GM12878 (cell line): ENCODE data around the gene FNDC11. TPM values are rescaled to one million over a fixed set of nuclear protein-coding genes. Genes with fewer than 3 reads are reported as not detected.

Experiments
- ATAC-seq: fragments of 200-7000 bp; cut with Tn5 transposase; 3 replicates; pipeline ENCODE4 v1.9.1; 2020; ENCODE audit warnings: mild to moderate bottlenecking, moderate library complexity
- BruUV-seq: library from RNA; stranded (reverse); fragments of 400-500 nt; replicated peaks from 2 replicates; lab custom pipeline; 2021; lab: Mats Ljungman, UMichigan
- CTCF ChIA-PET: fragments of 300-600 bp; sonication (Branson Sonifier 250); formaldehyde crosslinking; extraction: SDS; loops from one replicate; lab custom pipeline; 2021; ENCODE audit warnings: inconsistent platforms; lab: Yijun Ruan, JAX
- POLR2A ChIA-PET: fragments of 350-600 bp; formaldehyde crosslinking; extraction: SDS; loops from one replicate; lab custom pipeline; 2021; ENCODE audit warnings: inconsistent platforms; lab: Charles Lee
- RAD21 ChIA-PET: fragments of 300-600 bp; sonication (Branson Sonifier 250); formaldehyde crosslinking; loops from one replicate; lab custom pipeline; 2023; ENCODE audit warnings: antibody characterized with exemption; ENCODE audit not compliant: unreplicated experiment; lab: Charles Lee
- SMC1A ChIA-PET: fragments of 300-600 bp; sonication (Branson Sonifier 250); formaldehyde crosslinking; loops from one replicate; lab custom pipeline; 2023; ENCODE audit not compliant: unreplicated experiment, uncharacterized antibody; lab: Charles Lee
- DNase-seq: peaks from one replicate; pipeline ENCODE4 v3.0.0-alpha.2; 2011; ENCODE audit warnings: low read depth, low spot score
- FAIRE-seq: peaks from 3 replicates; lab custom pipeline; 2011; peaks lifted over from hg19 to GRCh38; lab: Jason Lieb, UNC
- H2AFZ ChIP-seq: 2 replicates; pipeline ENCODE4 v1.6.0; 2011; ENCODE audit warnings: low read depth, low read length, control low read depth; ENCODE audit not compliant: control insufficient read depth
- H3K27ac ChIP-seq: 2 replicates; pipeline ENCODE4 v1.5.1; 2011; ENCODE audit warnings: control low read depth; ENCODE audit not compliant: control insufficient read depth, insufficient read depth
- H3K27me3 ChIP-seq, 2 experiments: replicated peaks in 1 of 2; 2 replicates each; pipeline versions ENCODE4 v1.6.0 to v1.6.1; 2011; ENCODE audit warnings: low read length in 1 of 2; ENCODE audit not compliant: control insufficient read depth in 2 of 2, insufficient read depth in 2 of 2
- H3K36me3 ChIP-seq, 2 experiments: 2 replicates each; pipeline ENCODE4 v1.5.1; 2011; ENCODE audit warnings: low read length in 1 of 2; ENCODE audit not compliant: control insufficient read depth in 2 of 2, insufficient read depth in 2 of 2
- H3K4me1 ChIP-seq: 2 replicates; pipeline ENCODE4 v1.6.1; 2011; ENCODE audit warnings: mild to moderate bottlenecking, low read length, moderate library complexity, mixed read lengths; ENCODE audit not compliant: control insufficient read depth, insufficient read depth
- H3K4me2 ChIP-seq: 2 replicates; pipeline ENCODE4 v1.6.0; 2011; ENCODE audit warnings: control low read depth; ENCODE audit not compliant: control insufficient read depth, insufficient read depth
- H3K4me3 ChIP-seq: fragments of 200-600 bp; sonication (generic); 2 replicates; pipeline ENCODE4 v1.5.1; 2016
- H3K79me2 ChIP-seq: 2 replicates; pipeline ENCODE4 v1.6.0; 2011; ENCODE audit warnings: low read length; ENCODE audit not compliant: control insufficient read depth, insufficient read depth
- H3K9ac ChIP-seq: 2 replicates; pipeline ENCODE4 v1.8.0; 2011; ENCODE audit warnings: low read length, control low read depth, mixed read lengths; ENCODE audit not compliant: control insufficient read depth, insufficient read depth
- H3K9me3 ChIP-seq: replicated peaks from 3 replicates; pipeline ENCODE4 v1.5.1; 2011; ENCODE audit warnings: mild to moderate bottlenecking, low read length; ENCODE audit not compliant: control insufficient read depth, insufficient read depth
- H4K20me1 ChIP-seq: 2 replicates; pipeline ENCODE4 v1.6.0; 2011; ENCODE audit not compliant: control insufficient read depth, insufficient read depth
- POLR2A ChIP-seq: IDR thresholded peaks from 2 replicates; pipeline ENCODE4 v1.6.1; 2011; ENCODE audit warnings: low read depth, mild to moderate bottlenecking, low read length
- RAD21 ChIP-seq: IDR thresholded peaks from 2 replicates; pipeline ENCODE4 v1.6.1; 2011; ENCODE audit warnings: mild to moderate bottlenecking, low read depth, low read length, moderate library complexity; ENCODE audit not compliant: insufficient read depth
- SIN3A ChIP-seq: IDR thresholded peaks from 2 replicates; pipeline ENCODE4 v1.6.1; 2012; ENCODE audit warnings: low read depth, low read length, improper control_type of control experiment
- SIX5 ChIP-seq: IDR thresholded peaks from 2 replicates; pipeline ENCODE4 v1.6.1; 2011; ENCODE audit warnings: mild to moderate bottlenecking, low read depth, low read length, moderate library complexity; ENCODE audit not compliant: severe bottlenecking
- SMAD5 ChIP-seq: IDR thresholded peaks from 2 replicates; pipeline ENCODE4 v1.6.1; 2016; ENCODE audit warnings: antibody characterized with exemption, low read depth
- TCF3 ChIP-seq: IDR thresholded peaks from 2 replicates; pipeline ENCODE4 v1.6.1; 2012; ENCODE audit warnings: low read depth, mild to moderate bottlenecking, low read length, borderline replicate concordance; ENCODE audit not compliant: insufficient read depth
- WGBS: methylation state at CpG from one replicate; pipeline ENCODE4 v1.1.6; 2016; ENCODE audit warnings: low lambda C conversion rate; ENCODE audit not compliant: insufficient replicate concordance, insufficient coverage; ENCODE audit errors: missing lambda C conversion rate; 5-methylcytosine and 5-hydroxymethylcytosine counted together
- in situ Hi-C: fragments of 300-500 bp; cut with MboI; formaldehyde crosslinking; loops from 9 replicates; pipeline ENCODE4 v1.14.3; 2018; ENCODE audit warnings: mixed read lengths
- intact Hi-C: fragments of 100-400 bp; cut with micrococcal nuclease; formaldehyde crosslinking; loops from one replicate; pipeline ENCODE4 v1.14.2; 2022; ENCODE audit not compliant: unreplicated experiment
- polyA plus RNA-seq, 11 experiments: library from polyadenylated mRNA; depleted of rRNA in 4 of 11; unstranded in 6 of 11; stranded (reverse) in 5 of 11; fragments of >200 nt; fragmentation: Nextera tagmentation in 4 of 11; fragmentation: Illumina TruSeq in 1 of 11; extraction: Ambion mirVana in 4 of 11; extraction: Trizol in 1 of 11; gene quantifications; 1 replicate in 1 of 11; 2 replicates in 10 of 11; pipeline versions ENCODE4 v1.2.1 to v1.2.3, GENCODE V29; 2011 to 2016; ENCODE audit warnings: inconsistent platforms in 2 of 11, missing spikeins in 2 of 11, low read depth in 1 of 11
- total RNA-seq, 4 experiments: library from RNA; depleted of rRNA in 3 of 4; stranded (reverse); fragments of >200 nt in 3 of 4; fragmentation: Illumina TruSeq in 1 of 4; extraction: Trizol in 1 of 4; gene quantifications; 2 replicates each; pipeline versions ENCODE4 v1.2.1 to v1.2.3, GENCODE V29; 2013 to 2021
- TF ChIP-seq, protein P1 (sequence below): IDR thresholded peaks from 2 replicates; pipeline ENCODE4 v1.6.1; 2011; ENCODE audit warnings: low read depth, mild to moderate bottlenecking, low read length, moderate library complexity, borderline replicate concordance; ENCODE audit errors: extremely low read depth
- TF ChIP-seq, protein P2 (sequence below): fragments of 450-650 bp; IDR thresholded peaks from 2 replicates; pipeline ENCODE4 v1.6.1; 2017; ENCODE audit warnings: mild to moderate bottlenecking, moderate library complexity

The FNDC11 gene
- total and polyA plus RNA-seq, 10 of the 15 experiments (the other 5 are each of a cell fraction or from before 2014, with no cell fraction given), result 0.09 to 0.72 (median 0.34) TPM; not detected in 2

DNA sequence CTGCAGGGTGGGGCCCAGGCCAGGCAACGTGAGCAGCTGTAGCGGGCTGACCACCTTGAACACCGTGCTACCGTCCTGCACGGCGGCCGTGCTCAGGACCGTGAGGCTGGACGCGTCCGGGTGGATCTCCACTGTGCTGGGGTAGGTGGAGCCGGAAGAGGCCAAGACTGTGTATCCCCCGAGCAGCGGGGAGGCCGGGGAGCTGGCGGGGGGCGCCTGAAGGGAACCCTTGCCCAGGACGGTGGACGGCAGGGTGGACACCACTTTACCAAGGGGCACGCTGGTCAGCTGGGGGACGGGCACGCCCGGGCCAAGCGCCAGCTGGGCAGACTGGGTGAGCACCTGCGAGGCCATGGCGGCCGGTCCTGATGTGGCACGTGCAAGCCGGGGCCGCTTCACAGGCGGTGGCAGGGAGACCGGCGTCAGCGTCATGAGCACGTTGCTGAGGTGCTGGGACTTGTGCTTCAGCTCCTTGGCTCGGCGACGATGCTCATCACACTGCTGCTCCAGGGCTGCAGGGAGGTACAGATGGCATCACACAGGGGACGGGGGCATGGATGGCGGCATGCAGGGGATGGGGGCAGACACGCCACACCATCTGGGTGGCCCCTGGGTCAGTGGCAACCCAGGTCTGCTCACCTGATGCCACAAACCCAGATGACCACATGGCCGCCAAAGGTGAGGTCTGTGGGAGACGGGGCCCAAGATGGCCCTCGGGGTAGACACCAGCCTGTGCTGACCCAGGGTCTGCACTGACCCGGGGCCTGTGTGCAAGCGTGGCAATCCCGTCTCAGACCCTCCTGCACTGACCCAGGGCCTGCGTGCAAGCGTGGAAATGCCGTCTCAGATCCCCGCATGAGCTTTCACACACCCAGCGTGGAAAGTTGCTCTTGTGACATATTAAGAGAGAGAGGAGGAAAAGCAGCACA lies 36.5 kb downstream of the FNDC11 start:
- Histone ChIP-seq H3K27me3 (no peaks in the 10 kb centered on the region), H3K4me1 (no peaks in the 10 kb centered on the region), H3K79me2 (no peaks in the 10 kb centered on the region), H4K20me1 (no peaks in the 10 kb centered on the region), H3K4me3 (no peak overlapping the region), H2AFZ (no peak overlapping the region), H3K27ac (no peak overlapping the region), H3K4me2 (no peak overlapping the region), H3K9ac (no peak overlapping the region), H3K9me3 (no peaks in the 10 kb centered on the region), H3K36me3 (peaks cover 4 to 7% of the 10 kb centered on the region in 2 experiments; a peak in 3 of 4 replicates)
- ChIA-PET SMC1A (no interaction called here), CTCF (no interaction called here), RAD21 (no interaction called here), POLR2A (no interaction called here)
- FAIRE-seq, result no peak
- WGBS, result 94% methylated on average over 52 of the region's 52 CpGs
- no peak for DNase-seq
- BruUV-seq, result no TSS peak
- in situ Hi-C loops, result no loop called here
- TF ChIP-seq POLR2A, result 0 out of 2 replicates have a peak, but pooled peaks have one; percentile 13
- no peak for TF ChIP-seq SIX5
- no peak for ATAC-seq
- intact Hi-C loops, result no loop called here

DNA sequence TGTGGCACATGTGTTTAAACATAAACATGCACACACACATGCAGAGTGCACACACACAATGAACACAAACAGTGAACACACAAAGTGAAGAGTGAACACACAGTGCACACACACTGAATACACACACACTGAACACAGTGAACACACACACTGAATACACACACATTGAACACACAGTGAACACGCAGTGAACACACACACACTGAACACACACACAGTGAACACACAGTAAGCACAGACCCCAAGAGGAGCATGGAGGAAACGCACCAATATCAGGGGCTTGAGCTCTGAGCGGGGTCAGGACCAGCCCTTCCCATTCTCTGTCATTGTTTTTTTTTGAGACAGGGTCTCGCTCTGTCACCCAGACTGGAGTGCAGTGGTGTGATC lies 37.2 kb downstream of the FNDC11 start:
- no peak overlapping the region for H3K27ac ChIP-seq
- intact Hi-C loops, result no loop called here
- DNase-seq (no peak), FAIRE-seq (no peak), ATAC-seq (no peak; the same call in 2 of the 3 replicates)
- ChIA-PET POLR2A (no interaction called here), CTCF (no interaction called here), RAD21 (no interaction called here), SMC1A (no interaction called here)
- H2AFZ ChIP-seq, result no peak overlapping the region
- H3K27me3 ChIP-seq, result no peaks in the 10 kb centered on the region
- no peaks in the 10 kb centered on the region for H3K9me3 ChIP-seq
- H3K4me3 ChIP-seq, result no peak overlapping the region
- in situ Hi-C loops, result no loop called here
- H3K4me2 ChIP-seq, result no peak overlapping the region
- H3K4me1 ChIP-seq, result no peaks in the 10 kb centered on the region
- peaks cover 4 to 7% of the 10 kb centered on the region in 2 experiments; a peak in 3 of 4 replicates for H3K36me3 ChIP-seq
- 99% methylated on average over 4 of the region's 4 CpGs for WGBS
- BruUV-seq, result no TSS peak
- H3K79me2 ChIP-seq, result no peaks in the 10 kb centered on the region
- no peaks in the 10 kb centered on the region for H4K20me1 ChIP-seq
- H3K9ac ChIP-seq, result no peak overlapping the region
- TF ChIP-seq SMAD5 (no peak), SIN3A (no peak), RAD21 (no peak), TCF3 (no peak)
- TF ChIP-seq, protein P1, sequence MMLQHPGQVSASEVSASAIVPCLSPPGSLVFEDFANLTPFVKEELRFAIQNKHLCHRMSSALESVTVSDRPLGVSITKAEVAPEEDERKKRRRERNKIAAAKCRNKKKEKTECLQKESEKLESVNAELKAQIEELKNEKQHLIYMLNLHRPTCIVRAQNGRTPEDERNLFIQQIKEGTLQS, result no peak
- TF ChIP-seq, protein P2, sequence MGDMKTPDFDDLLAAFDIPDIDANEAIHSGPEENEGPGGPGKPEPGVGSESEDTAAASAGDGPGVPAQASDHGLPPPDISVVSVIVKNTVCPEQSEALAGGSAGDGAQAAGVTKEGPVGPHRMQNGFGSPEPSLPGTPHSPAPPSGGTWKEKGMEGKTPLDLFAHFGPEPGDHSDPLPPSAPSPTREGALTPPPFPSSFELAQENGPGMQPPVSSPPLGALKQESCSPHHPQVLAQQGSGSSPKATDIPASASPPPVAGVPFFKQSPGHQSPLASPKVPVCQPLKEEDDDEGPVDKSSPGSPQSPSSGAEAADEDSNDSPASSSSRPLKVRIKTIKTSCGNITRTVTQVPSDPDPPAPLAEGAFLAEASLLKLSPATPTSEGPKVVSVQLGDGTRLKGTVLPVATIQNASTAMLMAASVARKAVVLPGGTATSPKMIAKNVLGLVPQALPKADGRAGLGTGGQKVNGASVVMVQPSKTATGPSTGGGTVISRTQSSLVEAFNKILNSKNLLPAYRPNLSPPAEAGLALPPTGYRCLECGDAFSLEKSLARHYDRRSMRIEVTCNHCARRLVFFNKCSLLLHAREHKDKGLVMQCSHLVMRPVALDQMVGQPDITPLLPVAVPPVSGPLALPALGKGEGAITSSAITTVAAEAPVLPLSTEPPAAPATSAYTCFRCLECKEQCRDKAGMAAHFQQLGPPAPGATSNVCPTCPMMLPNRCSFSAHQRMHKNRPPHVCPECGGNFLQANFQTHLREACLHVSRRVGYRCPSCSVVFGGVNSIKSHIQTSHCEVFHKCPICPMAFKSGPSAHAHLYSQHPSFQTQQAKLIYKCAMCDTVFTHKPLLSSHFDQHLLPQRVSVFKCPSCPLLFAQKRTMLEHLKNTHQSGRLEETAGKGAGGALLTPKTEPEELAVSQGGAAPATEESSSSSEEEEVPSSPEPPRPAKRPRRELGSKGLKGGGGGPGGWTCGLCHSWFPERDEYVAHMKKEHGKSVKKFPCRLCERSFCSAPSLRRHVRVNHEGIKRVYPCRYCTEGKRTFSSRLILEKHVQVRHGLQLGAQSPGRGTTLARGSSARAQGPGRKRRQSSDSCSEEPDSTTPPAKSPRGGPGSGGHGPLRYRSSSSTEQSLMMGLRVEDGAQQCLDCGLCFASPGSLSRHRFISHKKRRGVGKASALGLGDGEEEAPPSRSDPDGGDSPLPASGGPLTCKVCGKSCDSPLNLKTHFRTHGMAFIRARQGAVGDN, result no peak
